BJ (cell line): ENCODE measurements around the gene ROBO4. TPM values are rescaled to one million over a fixed set of nuclear protein-coding genes. Genes with fewer than 3 reads are reported as not detected.

Source experiments
- CTCF ChIA-PET: fragments of 350-600 bp; formaldehyde crosslinking; extraction: SDS; loops from one replicate; lab custom pipeline; 2021; ENCODE audit warnings: antibody characterized with exemption, inconsistent platforms; lab: Yijun Ruan, JAX
- POLR2A ChIA-PET: fragments of 300-600 bp; sonication (Branson Sonifier 250); formaldehyde crosslinking; extraction: SDS; loops from one replicate; lab custom pipeline; 2021; ENCODE audit warnings: antibody characterized with exemption; lab: Charles Lee
- DNase-seq: peaks from one replicate; pipeline ENCODE4 v3.0.0-alpha.2; 2011; ENCODE audit warnings: low read depth
- H3K27me3 ChIP-seq: 2 replicates; pipeline ENCODE4 v1.6.0; 2011; ENCODE audit warnings: low read length; ENCODE audit not compliant: control insufficient read depth, insufficient read depth
- H3K36me3 ChIP-seq: 2 replicates; pipeline ENCODE4 v1.5.1; 2011; ENCODE audit warnings: low read length; ENCODE audit not compliant: control insufficient read depth, insufficient read depth
- H3K4me3 ChIP-seq: 2 replicates; pipeline ENCODE4 v1.5.1; 2011; ENCODE audit warnings: low read depth, mild to moderate bottlenecking, control low read depth, low read length
- CTCF ChIP-seq: IDR thresholded peaks from 2 replicates; pipeline ENCODE4 v1.5.1; 2011; ENCODE audit warnings: low read depth, mild to moderate bottlenecking, control low read depth, inconsistent platforms, low read length, moderate library complexity; ENCODE audit not compliant: insufficient read depth
- polyA plus RNA-seq: library from polyadenylated mRNA; depleted of rRNA; stranded (reverse); fragments of >200 nt; gene quantifications from 2 replicates; pipeline ENCODE4 v1.2.3, GENCODE V29; 2011

The ROBO4 gene
- polyA plus RNA-seq, 1 experiment: 0.26 TPM

DNA sequence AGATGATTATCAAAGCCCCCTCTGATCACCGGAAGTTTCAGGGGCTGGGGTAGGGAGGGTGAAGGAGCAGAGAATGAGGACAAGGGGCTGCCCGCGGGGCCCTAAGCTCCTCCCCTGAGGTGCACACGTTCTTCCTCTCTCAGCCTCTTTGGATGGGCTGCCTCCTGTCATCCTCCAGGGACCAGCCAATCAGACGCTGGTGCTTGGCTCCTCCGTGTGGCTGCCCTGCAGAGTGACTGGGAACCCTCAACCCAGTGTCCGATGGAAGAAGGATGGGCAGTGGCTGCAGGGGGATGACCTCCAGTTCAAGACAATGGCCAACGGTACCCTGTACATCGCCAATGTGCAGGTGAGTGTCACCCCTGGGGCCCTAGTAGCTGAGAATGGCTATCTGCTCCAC lies 24.9 kb downstream of the ROBO4 start:
- TF ChIP-seq CTCF: no peak
- no peaks in the 10 kb centered on the region for H3K36me3 ChIP-seq
- ChIA-PET CTCF (interaction anchor here (1.6 kb wide), 1 partner anchor 10 kb away, joined by 6 read pairs; no protein-coding TSS in a partner anchor), POLR2A (no interaction called here)
- H3K27me3 ChIP-seq: peaks cover 41% of the 10 kb centered on the region
- no peak for DNase-seq
- no peak overlapping the region for H3K4me3 ChIP-seq

DNA sequence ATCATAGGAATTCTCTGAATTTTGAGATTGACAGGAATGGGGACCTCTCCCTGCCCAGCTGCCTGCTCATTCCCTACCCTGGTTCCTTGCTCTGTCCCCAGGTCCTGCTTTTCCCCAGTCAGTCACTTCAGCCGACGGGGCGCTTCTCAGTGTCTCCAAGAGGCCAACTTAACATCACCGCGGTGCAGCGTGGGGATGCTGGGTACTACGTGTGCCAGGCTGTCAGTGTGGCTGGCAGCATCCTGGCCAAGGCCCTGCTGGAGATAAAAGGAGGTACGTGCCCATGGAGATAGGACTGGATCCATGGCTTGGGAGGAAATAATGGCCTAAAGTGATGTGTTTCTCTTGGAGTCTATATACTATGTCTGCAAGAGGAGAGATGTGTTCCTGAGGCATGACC lies 25.4 kb downstream of the ROBO4 start:
- ChIA-PET CTCF (interaction anchor here (1.6 kb wide), 1 partner anchor 10 kb away, joined by 6 read pairs; no protein-coding TSS in a partner anchor), POLR2A (no interaction called here)
- Histone ChIP-seq H3K27me3 (peaks cover 45% of the 10 kb centered on the region), H3K4me3 (no peak overlapping the region), H3K36me3 (no peaks in the 10 kb centered on the region)
- DNase-seq: no peak
- no peak for TF ChIP-seq CTCF

DNA sequence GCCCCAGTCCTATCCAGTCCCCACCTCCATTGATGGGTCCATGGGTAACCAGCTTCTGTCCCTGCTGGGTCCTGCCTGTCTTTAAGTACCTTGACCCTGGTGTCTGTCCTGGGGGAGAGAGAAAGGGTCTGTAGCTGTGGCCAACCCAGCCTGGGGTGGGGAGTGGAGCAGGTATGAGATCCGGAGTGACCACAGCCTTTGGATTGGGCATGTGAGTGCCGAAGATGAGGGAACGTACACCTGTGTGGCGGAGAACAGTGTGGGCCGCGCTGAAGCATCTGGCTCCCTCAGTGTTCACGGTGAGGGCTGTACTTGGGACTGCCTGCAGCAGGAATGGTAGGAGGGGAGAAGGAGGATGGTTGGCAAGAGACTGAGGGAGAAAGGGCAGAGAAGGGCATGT lies 27.2 kb downstream of the ROBO4 start:
- H3K36me3 ChIP-seq: no peaks in the 10 kb centered on the region
- CTCF ChIA-PET: interaction anchor here (1.4 to 1.5 kb wide), 3 partner anchors 18 to 202 kb away, joined by 3 to 4 read pairs (median 3); no protein-coding TSS in a partner anchor
- H3K27me3 ChIP-seq: peaks cover 62% of the 10 kb centered on the region
- POLR2A ChIA-PET: no interaction called here
- DNase-seq: no peak
- TF ChIP-seq CTCF: no peak
- H3K4me3 ChIP-seq: no peak overlapping the region

GRCh38 chr11:124869856-124870387 lies 27.7 kb downstream of the ROBO4 start:
- Histone ChIP-seq H3K4me3 (no peak overlapping the region), H3K36me3 (no peaks in the 10 kb centered on the region), H3K27me3 (peaks cover 67% of the 10 kb centered on the region)
- ChIA-PET POLR2A (no interaction called here), CTCF (interaction anchor here (0.8 to 1.4 kb wide), 3 partner anchors 9 to 201 kb away, joined by 3 to 4 read pairs (median 3); no protein-coding TSS in a partner anchor)
- no peak for TF ChIP-seq CTCF
- no peak for DNase-seq

- no peak for DNase-seq
- no peaks in the 10 kb centered on the region for H3K36me3 ChIP-seq
- H3K27me3 ChIP-seq: peaks cover 71% of the 10 kb centered on the region
- POLR2A ChIA-PET: no interaction called here
- no peak overlapping the region for H3K4me3 ChIP-seq
- no peak for TF ChIP-seq CTCF
- CTCF ChIA-PET: interaction anchor here (0.8 to 1.0 kb wide), 2 partner anchors 8 to 23 kb away, joined by 3 to 4 read pairs; no protein-coding TSS in a partner anchor
These were observed 28.3 kb downstream of the ROBO4 start for GRCh38 chr11:124869331-124869730.
